ENCODE results near the gene SLC18B1. TPM values are rescaled to one million over a fixed set of nuclear protein-coding genes. Genes with fewer than 3 reads are reported as not detected.

The SLC18B1 gene
- total RNA-seq, 2 experiments from 2014 or later = 8.5 to 9.0 TPM

DNA sequence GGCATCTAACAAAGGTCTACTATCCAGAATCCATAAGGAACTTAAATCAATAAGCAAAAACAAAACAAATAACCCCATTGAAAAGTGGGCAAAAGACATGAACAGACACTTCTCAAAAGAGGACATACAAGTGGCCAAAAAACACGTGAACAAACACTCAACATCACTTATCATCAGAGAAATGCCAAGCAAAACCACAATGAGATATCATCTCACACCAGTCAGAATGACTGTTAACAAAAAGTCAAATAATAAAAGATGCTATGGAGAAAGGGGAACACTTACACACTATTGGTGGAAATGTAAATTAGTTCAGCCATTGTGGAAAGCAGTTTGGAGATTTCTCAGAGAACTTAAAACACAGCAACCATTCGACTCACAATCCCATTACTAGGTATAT is 65.2 kb downstream of the SLC18B1 start:
- no peaks in the 10 kb centered on the region for H3K36me3 ChIP-seq (ENCODE audit: insufficient read depth, low read length)
- no peaks in the 10 kb centered on the region for H3K36me3 Mint-ChIP-seq (ENCODE audit: low read depth)
- no peak overlapping the region for H3K4me3 ChIP-seq (ENCODE audit: low read length)
- ChIA-PET CTCF (no interaction called here), POLR2A (no interaction called here)
- no peaks in the 10 kb centered on the region for H3K9me3 ChIP-seq (ENCODE audit: control insufficient read depth in 1 of 2, insufficient read depth in 1 of 2, low read length in 2 of 2)
- H3K4me3 Mint-ChIP-seq = no peak overlapping the region
- no peak for DNase-seq
- no peaks in the 10 kb centered on the region for H3K27me3 ChIP-seq (ENCODE audit: control insufficient read depth in 1 of 2, insufficient read depth in 2 of 2, low read length in 2 of 2)
- TF ChIP-seq, protein P1, sequence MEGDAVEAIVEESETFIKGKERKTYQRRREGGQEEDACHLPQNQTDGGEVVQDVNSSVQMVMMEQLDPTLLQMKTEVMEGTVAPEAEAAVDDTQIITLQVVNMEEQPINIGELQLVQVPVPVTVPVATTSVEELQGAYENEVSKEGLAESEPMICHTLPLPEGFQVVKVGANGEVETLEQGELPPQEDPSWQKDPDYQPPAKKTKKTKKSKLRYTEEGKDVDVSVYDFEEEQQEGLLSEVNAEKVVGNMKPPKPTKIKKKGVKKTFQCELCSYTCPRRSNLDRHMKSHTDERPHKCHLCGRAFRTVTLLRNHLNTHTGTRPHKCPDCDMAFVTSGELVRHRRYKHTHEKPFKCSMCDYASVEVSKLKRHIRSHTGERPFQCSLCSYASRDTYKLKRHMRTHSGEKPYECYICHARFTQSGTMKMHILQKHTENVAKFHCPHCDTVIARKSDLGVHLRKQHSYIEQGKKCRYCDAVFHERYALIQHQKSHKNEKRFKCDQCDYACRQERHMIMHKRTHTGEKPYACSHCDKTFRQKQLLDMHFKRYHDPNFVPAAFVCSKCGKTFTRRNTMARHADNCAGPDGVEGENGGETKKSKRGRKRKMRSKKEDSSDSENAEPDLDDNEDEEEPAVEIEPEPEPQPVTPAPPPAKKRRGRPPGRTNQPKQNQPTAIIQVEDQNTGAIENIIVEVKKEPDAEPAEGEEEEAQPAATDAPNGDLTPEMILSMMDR (IDR thresholded peaks at IDR 0.05) = no peak
- no peak overlapping the region for H3K27ac ChIP-seq (ENCODE audit: low read depth in 1 of 2, low read length in 2 of 2)
- no peaks in the 10 kb centered on the region for H3K27me3 Mint-ChIP-seq
- no peaks in the 10 kb centered on the region for H3K4me1 ChIP-seq (ENCODE audit: insufficient read depth, low read length)
- H3K27ac Mint-ChIP-seq = no peak overlapping the region
- no peak for ATAC-seq (ENCODE audit: poor library complexity)
- intact Hi-C loops (cut with DNase I, micrococcal nuclease) = no loop called here
- no peaks in the 10 kb centered on the region for H3K9me3 Mint-ChIP-seq
- H3K4me1 Mint-ChIP-seq (ENCODE audit: low read depth) = peaks cover 4% of the 10 kb centered on the region

- Histone ChIP-seq H3K9me3 (ENCODE audit: control insufficient read depth in 1 of 2, insufficient read depth in 1 of 2, low read length in 2 of 2) (no peaks in the 10 kb centered on the region), H3K27ac (ENCODE audit: low read depth in 1 of 2, low read length in 2 of 2) (no peak overlapping the region), H3K4me1 (ENCODE audit: insufficient read depth, low read length) (no peaks in the 10 kb centered on the region), H3K27me3 (ENCODE audit: control insufficient read depth in 1 of 2, insufficient read depth in 2 of 2, low read length in 2 of 2) (no peaks in the 10 kb centered on the region), H3K36me3 (ENCODE audit: insufficient read depth, low read length) (no peaks in the 10 kb centered on the region), H3K4me3 (ENCODE audit: low read length) (no peak overlapping the region)
- ATAC-seq (ENCODE audit: poor library complexity) = no peak
- H3K4me1 Mint-ChIP-seq (ENCODE audit: low read depth) = peaks cover under 1% of the 10 kb centered on the region
- no peaks in the 10 kb centered on the region for H3K9me3 Mint-ChIP-seq
- H3K4me3 Mint-ChIP-seq = no peak overlapping the region
- no peak for DNase-seq
- ChIA-PET POLR2A (no interaction called here), CTCF (no interaction called here)
- no peak overlapping the region for H3K27ac Mint-ChIP-seq
- H3K27me3 Mint-ChIP-seq = no peaks in the 10 kb centered on the region
- TF ChIP-seq, protein P1 (IDR thresholded peaks at IDR 0.05) = no peak
- H3K36me3 Mint-ChIP-seq (ENCODE audit: low read depth) = no peaks in the 10 kb centered on the region
- intact Hi-C loops (cut with DNase I, micrococcal nuclease) = no loop called here
Measured at GRCh38 chr6:132731086-132731485, 67.4 kb downstream of the SLC18B1 start.

DNA sequence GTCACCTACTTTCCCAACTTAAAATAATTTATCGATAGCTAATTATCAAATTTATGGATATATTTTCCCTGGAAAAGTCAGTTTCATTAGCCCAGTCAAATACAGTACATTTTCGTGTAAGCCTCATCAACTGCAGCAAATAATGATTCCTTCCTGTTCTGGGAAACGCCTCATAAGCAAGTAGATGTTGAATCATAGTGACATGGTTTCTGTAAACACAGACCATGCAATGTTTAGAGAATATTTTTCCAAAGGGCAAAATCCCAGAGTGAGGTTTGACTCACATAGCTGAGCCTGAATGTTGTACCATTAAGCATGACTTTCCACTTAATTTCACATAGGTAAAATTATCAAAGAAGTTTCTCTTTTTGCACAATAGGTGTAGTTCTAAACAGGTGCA is 67.9 kb downstream of the SLC18B1 start:
- Histone ChIP-seq H3K4me3 (ENCODE audit: low read length) (no peak overlapping the region), H3K9me3 (ENCODE audit: control insufficient read depth in 1 of 2, insufficient read depth in 1 of 2, low read length in 2 of 2) (no peaks in the 10 kb centered on the region), H3K27ac (ENCODE audit: low read depth in 1 of 2, low read length in 2 of 2) (no peak overlapping the region), H3K4me1 (ENCODE audit: insufficient read depth, low read length) (no peaks in the 10 kb centered on the region), H3K27me3 (ENCODE audit: control insufficient read depth in 1 of 2, insufficient read depth in 2 of 2, low read length in 2 of 2) (no peaks in the 10 kb centered on the region), H3K36me3 (ENCODE audit: insufficient read depth, low read length) (no peaks in the 10 kb centered on the region)
- intact Hi-C loops (cut with DNase I, micrococcal nuclease) = no loop called here
- no peak for ATAC-seq (ENCODE audit: poor library complexity)
- Mint-ChIP-seq H3K36me3 (ENCODE audit: low read depth) (no peaks in the 10 kb centered on the region), H3K27ac (no peak overlapping the region), H3K27me3 (no peaks in the 10 kb centered on the region), H3K4me3 (no peak overlapping the region), H3K4me1 (ENCODE audit: low read depth) (no peaks in the 10 kb centered on the region), H3K9me3 (no peaks in the 10 kb centered on the region)
- TF ChIP-seq, protein P1 (IDR thresholded peaks at IDR 0.05) = no peak
- ChIA-PET CTCF (no interaction called here), POLR2A (no interaction called here)
- no peak for DNase-seq
